PC-9 (cell line): Measurements from ENCODE around the gene THYN1. TPM values are rescaled to one million over a fixed set of nuclear protein-coding genes. Genes with fewer than 3 reads are reported as not detected.

ENCODE experiments used
- BruUV-seq: library from RNA; stranded (reverse); fragments of 400-500 nt; replicated peaks from 2 replicates; lab custom pipeline; 2021; lab: Mats Ljungman, UMichigan
- CTCF ChIA-PET: fragments of 300-600 bp; sonication (Branson Sonifier 250); formaldehyde crosslinking; loops from one replicate; lab custom pipeline; 2022; ENCODE audit warnings: antibody characterized with exemption; lab: Charles Lee
- POLR2A ChIA-PET: fragments of 300-600 bp; sonication (Branson Sonifier 250); formaldehyde crosslinking; loops from one replicate; lab custom pipeline; 2022; ENCODE audit warnings: antibody characterized with exemption; ENCODE audit not compliant: unreplicated experiment; lab: Charles Lee
- DNase-seq, 2 experiments: peaks; one replicate each; pipeline versions ENCODE4 v3.0.0 to v3.0.0-alpha.2; 2015 to 2022; ENCODE audit warnings: mixed read lengths in 1 of 2
- H2AFZ ChIP-seq: fragments of 200-600 bp; sonication (generic); 2 replicates; pipeline ENCODE4 v1.8.1; 2017; ENCODE audit warnings: antibody characterized with exemption
- H3F3A ChIP-seq: fragments of 200-600 bp; sonication (generic); 2 replicates; pipeline ENCODE4 v1.8.1; 2017; ENCODE audit warnings: antibody characterized with exemption, mild to moderate bottlenecking, low read depth; ENCODE audit not compliant: insufficient read depth
- H3K27ac ChIP-seq: fragments of 200-600 bp; sonication (generic); 2 replicates; pipeline ENCODE4 v1.6.1; 2016; ENCODE audit warnings: mixed run types
- H3K27me3 ChIP-seq: fragments of 200-600 bp; sonication (generic); 2 replicates; pipeline ENCODE4 v1.6.1; 2016; ENCODE audit warnings: low read depth, mixed run types; ENCODE audit not compliant: insufficient read depth
- H3K36me3 ChIP-seq: fragments of 200-600 bp; sonication (generic); 2 replicates; pipeline ENCODE4 v1.6.1; 2016; ENCODE audit warnings: low read depth, mixed run types
- H3K4me1 ChIP-seq: fragments of 200-600 bp; sonication (generic); replicated peaks from 2 replicates; pipeline ENCODE4 v1.6.1; 2016; ENCODE audit warnings: mixed run types; ENCODE audit not compliant: insufficient read depth
- H3K4me2 ChIP-seq: fragments of 200-600 bp; sonication (generic); 2 replicates; pipeline ENCODE4 v1.6.1; 2017; ENCODE audit warnings: mixed run types
- H3K4me3 ChIP-seq: fragments of 200-600 bp; sonication (generic); 2 replicates; pipeline ENCODE4 v1.6.1; 2016; ENCODE audit warnings: mixed run types
- H3K79me2 ChIP-seq: fragments of 200-600 bp; sonication (generic); 2 replicates; pipeline ENCODE4 v1.6.1; 2017; ENCODE audit warnings: low read depth, mixed run types
- H3K9me2 ChIP-seq: fragments of 200-600 bp; sonication (generic); 2 replicates; pipeline ENCODE4 v1.8.1; 2017; ENCODE audit warnings: mild to moderate bottlenecking; ENCODE audit not compliant: insufficient read depth
- H3K9me3 ChIP-seq: fragments of 200-600 bp; sonication (generic); 2 replicates; pipeline ENCODE4 v1.8.1; 2016; ENCODE audit warnings: low read depth; ENCODE audit not compliant: insufficient read depth
- H4K20me1 ChIP-seq: fragments of 200-600 bp; sonication (generic); 2 replicates; pipeline ENCODE4 v1.8.1; 2017; ENCODE audit not compliant: insufficient read depth
- EZH2 ChIP-seq: fragments of 200-600 bp; sonication (generic); IDR thresholded peaks from 2 replicates; pipeline ENCODE4 v1.8.0; 2017; ENCODE audit warnings: antibody characterized with exemption, low read depth
- intact Hi-C: fragments of 100-400 bp; cut with micrococcal nuclease; formaldehyde crosslinking; loops from one replicate; pipeline ENCODE4 v1.10.0; 2022; ENCODE audit not compliant: unreplicated experiment
- total RNA-seq: library from RNA; stranded (reverse); gene quantifications from 2 replicates; pipeline ENCODE4 v1.2.3, GENCODE V29; 2021
- TF ChIP-seq, protein P1 (sequence below): fragments of 200-600 bp; sonication (generic); conservative IDR thresholded peaks from 2 replicates; pipeline ENCODE4 v1.6.1; 2017; ENCODE audit warnings: mixed run types, antibody characterized with exemption, mild to moderate bottlenecking, moderate library complexity

THYN1 gene
- total RNA-seq, 1 experiment from 2014 or later = 29.8 TPM

DNA sequence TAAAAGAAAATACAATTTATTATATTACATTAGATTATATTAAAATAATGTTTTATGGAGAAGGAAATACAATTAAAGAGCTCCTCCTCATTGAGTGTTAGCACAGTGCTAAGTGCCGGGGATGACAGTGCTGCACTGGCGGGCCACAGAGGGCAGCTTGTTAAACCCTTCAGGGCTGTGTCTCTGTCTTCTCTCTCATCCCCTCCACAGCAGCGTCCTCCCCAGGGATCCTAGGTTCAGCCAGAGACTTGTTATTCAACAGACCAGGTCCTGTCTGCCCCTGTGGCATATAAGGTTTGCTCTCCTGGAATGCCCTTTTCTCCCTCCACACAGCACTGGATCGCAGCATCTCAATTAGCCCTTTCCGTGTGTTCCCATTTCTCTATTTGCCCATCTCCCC, 14.2 kb downstream of the THYN1 start:
- Histone ChIP-seq H3K27me3 (no peaks in the 10 kb centered on the region), H3F3A (no peaks in the 10 kb centered on the region), H3K4me1 (no peaks in the 10 kb centered on the region), H3K36me3 (no peaks in the 10 kb centered on the region), H3K9me3 (no peaks in the 10 kb centered on the region), H3K4me2 (no peak overlapping the region), H2AFZ (no peak overlapping the region), H3K79me2 (no peaks in the 10 kb centered on the region), H3K27ac (no peak overlapping the region), H4K20me1 (no peaks in the 10 kb centered on the region), H3K9me2 (no peaks in the 10 kb centered on the region), H3K4me3 (no peak overlapping the region)
- BruUV-seq = no TSS peak
- no peak for TF ChIP-seq EZH2
- TF ChIP-seq, protein P1, sequence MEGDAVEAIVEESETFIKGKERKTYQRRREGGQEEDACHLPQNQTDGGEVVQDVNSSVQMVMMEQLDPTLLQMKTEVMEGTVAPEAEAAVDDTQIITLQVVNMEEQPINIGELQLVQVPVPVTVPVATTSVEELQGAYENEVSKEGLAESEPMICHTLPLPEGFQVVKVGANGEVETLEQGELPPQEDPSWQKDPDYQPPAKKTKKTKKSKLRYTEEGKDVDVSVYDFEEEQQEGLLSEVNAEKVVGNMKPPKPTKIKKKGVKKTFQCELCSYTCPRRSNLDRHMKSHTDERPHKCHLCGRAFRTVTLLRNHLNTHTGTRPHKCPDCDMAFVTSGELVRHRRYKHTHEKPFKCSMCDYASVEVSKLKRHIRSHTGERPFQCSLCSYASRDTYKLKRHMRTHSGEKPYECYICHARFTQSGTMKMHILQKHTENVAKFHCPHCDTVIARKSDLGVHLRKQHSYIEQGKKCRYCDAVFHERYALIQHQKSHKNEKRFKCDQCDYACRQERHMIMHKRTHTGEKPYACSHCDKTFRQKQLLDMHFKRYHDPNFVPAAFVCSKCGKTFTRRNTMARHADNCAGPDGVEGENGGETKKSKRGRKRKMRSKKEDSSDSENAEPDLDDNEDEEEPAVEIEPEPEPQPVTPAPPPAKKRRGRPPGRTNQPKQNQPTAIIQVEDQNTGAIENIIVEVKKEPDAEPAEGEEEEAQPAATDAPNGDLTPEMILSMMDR = no peak
- CTCF ChIA-PET = no interaction called here
- POLR2A ChIA-PET = no interaction called here
- no peak for DNase-seq
- intact Hi-C loops = no loop called here

- no peak overlapping the region for H3K27ac ChIP-seq
- H3K36me3 ChIP-seq = no peaks in the 10 kb centered on the region
- ChIA-PET POLR2A (no interaction called here), CTCF (no interaction called here)
- BruUV-seq = no TSS peak
- H3K4me1 ChIP-seq = no peaks in the 10 kb centered on the region
- H3K79me2 ChIP-seq = no peaks in the 10 kb centered on the region
- H2AFZ ChIP-seq = no peak overlapping the region
- DNase-seq = no peak
- H3K9me2 ChIP-seq = no peaks in the 10 kb centered on the region
- no peaks in the 10 kb centered on the region for H3K27me3 ChIP-seq
- H3K4me3 ChIP-seq = no peak overlapping the region
- no peak overlapping the region for H3K4me2 ChIP-seq
- no peaks in the 10 kb centered on the region for H4K20me1 ChIP-seq
- H3K9me3 ChIP-seq = no peaks in the 10 kb centered on the region
- TF ChIP-seq EZH2 = no peak
- TF ChIP-seq, protein P1 = no peak
- intact Hi-C loops = no loop called here
- H3F3A ChIP-seq = no peaks in the 10 kb centered on the region
Observed at GRCh38 chr11:134237557-134237922, 15.6 kb downstream of the THYN1 start.

- Histone ChIP-seq H3K4me3 (no peak overlapping the region), H4K20me1 (no peaks in the 10 kb centered on the region), H3K27ac (no peak overlapping the region), H3K9me3 (no peaks in the 10 kb centered on the region), H3K79me2 (no peaks in the 10 kb centered on the region), H3K4me1 (no peaks in the 10 kb centered on the region), H2AFZ (no peak overlapping the region), H3K4me2 (no peak overlapping the region), H3K36me3 (no peaks in the 10 kb centered on the region), H3K9me2 (no peaks in the 10 kb centered on the region), H3F3A (no peaks in the 10 kb centered on the region), H3K27me3 (no peaks in the 10 kb centered on the region)
- no peak for TF ChIP-seq EZH2
- TF ChIP-seq, protein P1 = no peak
- ChIA-PET POLR2A (no interaction called here), CTCF (no interaction called here)
- BruUV-seq = no TSS peak
- DNase-seq = no peak
- intact Hi-C loops = no loop called here
Observed at GRCh38 chr11:134236834-134237556, 16.2 kb downstream of the THYN1 start.
